IPS-NIHi11 (cell line): ENCODE results near the gene GRM3.
"Not testable (repeated sequence)": the region's sequence is repeated elsewhere in the genome, so short reads cannot be mapped to it uniquely, and the experiment has no call there.

Experiments used
- DNase-seq: peaks from one replicate; pipeline ENCODE4 v3.0.0; 2012; ENCODE audit warnings: mixed read lengths, low spot score

GRM3 gene

DNA sequence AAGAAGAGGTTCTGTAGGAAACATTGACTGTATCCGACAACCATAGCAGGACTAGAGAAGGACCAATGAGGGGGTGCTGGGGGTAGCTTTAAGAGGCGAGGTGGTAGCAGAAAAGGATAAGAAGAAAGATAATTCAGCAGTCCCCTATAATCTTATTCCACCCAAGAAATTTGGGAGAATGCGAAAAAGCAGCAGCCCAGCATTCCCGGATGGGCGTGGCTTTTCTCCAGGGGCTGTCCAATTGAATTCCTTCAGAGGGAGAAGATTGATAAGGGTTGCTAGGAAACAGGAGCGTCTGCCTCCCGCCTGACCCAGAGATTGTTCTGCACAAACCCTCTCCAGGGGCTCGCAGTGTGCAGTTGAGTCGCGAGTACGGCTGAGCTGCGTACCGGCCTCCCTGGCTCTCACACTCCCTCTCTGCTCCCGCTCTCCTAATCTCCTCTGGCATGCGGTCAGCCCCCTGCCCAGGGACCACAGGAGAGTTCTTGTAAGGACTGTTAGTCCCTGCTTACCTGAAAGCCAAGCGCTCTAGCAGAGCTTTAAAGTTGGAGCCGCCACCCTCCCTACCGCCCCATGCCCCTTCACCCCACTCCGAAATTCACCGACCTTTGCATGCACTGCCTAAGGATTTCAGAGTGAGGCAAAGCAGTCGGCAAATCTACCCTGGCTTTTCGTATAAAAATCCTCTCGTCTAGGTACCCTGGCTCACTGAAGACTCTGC is at the start of gene GRM3:
Gene GRM3 (plus strand): TSS at position 349 of the 721 bp plus-strand sequence. CDS start 121,237 bp downstream, outside the sequence.
- peak; percentile 84 for DNase-seq

DNA sequence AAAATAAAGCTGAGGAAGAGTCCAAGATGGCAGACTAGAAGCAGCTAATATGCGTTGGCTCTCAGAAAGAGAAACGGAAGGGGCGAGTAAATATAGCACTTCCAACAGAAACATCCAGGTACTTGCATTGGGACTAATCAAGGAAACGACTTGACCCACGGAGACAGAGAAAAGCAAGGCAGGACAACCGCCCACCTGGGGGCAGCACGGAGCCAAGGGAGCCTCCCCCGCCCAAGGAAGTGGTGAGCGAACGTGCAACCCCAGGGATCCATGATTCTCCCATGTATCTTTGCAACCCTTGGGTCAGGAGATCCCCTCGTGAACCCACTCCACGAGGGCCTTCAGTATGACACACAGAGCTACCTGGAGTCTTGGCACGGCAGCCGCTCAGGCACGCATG is 45.4 kb upstream of the GRM3 start:
- DNase-seq: peak; percentile 54

DNA sequence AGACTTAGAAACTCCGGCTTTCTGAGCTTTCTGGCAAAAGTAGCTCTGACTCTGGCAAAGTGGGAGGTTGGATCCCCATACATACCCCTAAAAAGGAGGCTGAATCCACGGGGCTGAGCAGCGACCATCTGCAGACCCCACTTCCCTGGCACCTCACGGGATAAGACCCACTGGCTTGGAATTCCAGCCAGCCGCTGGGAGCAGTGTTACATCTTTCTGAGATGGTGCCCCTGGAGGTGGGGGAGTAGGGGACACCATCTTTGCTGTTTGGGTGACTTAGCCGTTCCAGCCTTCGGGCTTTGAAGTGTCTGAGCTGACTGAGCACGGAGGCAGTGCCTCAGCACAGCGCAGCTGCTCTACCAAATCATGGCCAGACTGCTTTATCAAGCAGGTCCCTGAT is 45.0 kb upstream of the GRM3 start:
- DNase-seq: no peak

GRCh38 chr7:86600506-86601290 is 43.0 kb upstream of the GRM3 start:
- peak; percentile 17 for DNase-seq

- DNase-seq: not testable (repeated sequence)
These were observed 28.0 kb upstream of the GRM3 start for GRCh38 chr7:86615711-86616110.

DNA sequence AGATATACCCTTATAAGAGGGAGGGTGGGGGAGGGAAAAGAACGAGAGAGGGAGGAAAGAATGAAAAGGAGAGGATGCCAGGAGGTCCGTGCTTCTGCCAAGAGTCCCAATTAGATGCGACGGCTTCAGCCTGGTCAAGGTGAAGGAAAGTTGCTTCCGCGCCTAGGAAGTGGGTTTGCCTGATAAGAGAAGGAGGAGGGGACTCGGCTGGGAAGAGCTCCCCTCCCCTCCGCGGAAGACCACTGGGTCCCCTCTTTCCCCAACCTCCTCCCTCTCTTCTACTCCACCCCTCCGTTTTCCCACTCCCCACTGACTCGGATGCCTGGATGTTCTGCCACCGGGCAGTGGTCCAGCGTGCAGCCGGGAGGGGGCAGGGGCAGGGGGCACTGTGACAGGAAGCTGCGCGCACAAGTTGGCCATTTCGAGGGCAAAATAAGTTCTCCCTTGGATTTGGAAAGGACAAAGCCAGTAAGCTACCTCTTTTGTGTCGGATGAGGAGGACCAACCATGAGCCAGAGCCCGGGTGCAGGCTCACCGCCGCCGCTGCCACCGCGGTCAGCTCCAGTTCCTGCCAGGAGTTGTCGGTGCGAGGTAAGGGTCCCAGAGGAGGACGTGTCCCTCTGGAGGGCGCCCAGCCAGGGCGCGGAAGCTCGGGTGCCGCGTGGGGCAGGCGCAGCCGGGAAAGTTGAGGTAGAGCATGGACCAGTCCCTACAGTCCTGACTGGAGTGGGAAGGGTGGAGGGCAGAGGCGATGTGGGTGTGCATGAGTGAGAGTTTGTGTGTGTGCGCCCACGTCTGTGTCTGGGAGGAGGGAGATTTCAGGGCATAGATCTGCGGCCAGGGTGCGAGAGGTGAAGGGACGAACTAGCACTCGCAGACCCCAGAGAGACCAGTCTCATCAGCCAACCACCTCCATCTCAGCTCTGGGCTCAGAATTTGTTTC is 844 bp downstream of the GRM3 start:
- DNase-seq: peak; percentile 44

DNA sequence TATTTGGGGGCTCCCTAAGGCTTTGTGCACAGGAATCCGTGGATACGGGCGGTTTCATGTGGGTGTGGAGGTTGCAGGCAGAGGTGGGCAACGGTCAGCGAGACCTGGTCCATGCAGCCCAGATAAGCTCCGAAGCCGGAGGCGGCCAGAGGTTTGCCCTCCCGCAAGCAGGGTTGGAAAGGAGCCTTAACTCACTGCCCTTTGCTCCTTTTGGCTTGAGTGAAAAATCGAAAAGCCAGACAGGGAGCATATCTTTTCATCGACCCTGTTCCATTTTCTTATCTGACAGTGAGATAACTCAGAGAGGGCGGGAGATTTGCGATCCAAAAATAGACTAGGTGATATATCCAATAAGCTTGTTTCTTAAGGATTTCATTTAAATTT is 1.5 kb downstream of the GRM3 start:
- DNase-seq: no peak

GRCh38 chr7:86645676-86646276 is 2.1 kb downstream of the GRM3 start:
- no peak for DNase-seq

DNA sequence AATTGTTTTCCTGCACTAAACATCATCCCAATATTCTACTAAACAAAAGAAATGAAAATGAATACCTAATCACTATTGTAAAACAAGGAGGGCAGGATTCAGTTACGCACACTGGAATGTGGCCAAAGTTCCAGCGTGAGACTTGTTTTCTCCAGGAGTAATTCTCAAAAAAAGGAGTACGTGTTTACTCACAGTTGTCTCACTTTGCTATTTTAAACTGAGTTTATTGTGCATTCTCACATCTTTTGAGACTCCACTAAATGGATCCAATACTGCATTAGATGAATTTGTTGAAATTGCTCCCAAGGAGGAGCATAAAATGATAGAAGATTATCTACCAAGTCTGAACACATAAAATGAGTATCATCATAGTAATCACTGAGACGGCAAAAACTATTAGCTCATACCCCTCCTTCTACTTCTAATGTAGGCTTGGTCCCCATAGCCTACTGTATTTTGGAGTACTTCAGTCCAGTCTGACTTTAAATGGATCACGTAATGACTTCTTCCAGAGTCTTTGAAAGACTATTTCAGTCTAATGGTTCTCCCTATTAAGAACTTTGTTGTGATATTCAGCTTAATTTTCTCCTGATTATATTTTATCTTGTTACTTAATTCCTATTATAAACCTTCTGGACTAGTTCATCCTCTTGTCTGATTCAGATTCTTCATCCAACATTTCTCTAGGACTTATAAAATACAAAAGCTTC is 3.8 kb downstream of the GRM3 start:
- no peak for DNase-seq

- DNase-seq: no peak
These were observed 4.5 kb downstream of the GRM3 start for GRCh38 chr7:86648169-86648568.

DNA sequence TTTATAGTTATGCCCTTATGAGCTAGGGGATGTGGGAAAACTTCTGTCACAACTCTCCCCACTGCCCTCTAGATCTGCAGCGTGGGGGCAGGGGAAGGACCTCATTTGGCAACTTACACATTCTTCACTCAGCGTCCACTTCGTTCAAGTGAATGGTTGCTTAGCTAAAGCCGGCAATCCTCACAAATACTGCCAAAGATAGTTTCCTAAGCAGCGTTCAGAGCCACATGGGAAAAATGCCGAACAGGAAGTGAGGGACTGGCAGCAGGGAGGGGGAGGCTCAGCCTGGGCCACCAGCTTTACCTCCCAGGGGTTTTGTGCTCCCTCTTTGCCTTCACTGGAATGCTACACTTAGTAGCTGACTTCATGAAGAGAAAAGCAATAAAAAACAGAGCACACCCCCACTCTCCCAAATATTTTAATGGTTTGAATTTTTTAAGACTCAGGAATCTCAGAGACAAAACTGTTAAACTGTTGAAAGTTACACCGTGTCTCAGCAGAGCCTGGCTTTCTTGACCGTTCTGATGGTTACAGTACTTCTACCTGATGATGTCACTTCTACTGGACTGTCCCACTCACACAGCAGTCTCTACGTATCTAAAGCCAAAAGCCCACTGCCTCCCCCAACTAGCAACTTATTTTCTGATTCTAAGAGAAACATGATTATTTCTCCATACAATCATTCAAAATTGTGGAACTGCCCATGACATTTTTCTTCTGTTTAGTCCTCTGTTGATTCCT is 10.4 kb downstream of the GRM3 start:
- DNase-seq: peak; percentile 14

DNA sequence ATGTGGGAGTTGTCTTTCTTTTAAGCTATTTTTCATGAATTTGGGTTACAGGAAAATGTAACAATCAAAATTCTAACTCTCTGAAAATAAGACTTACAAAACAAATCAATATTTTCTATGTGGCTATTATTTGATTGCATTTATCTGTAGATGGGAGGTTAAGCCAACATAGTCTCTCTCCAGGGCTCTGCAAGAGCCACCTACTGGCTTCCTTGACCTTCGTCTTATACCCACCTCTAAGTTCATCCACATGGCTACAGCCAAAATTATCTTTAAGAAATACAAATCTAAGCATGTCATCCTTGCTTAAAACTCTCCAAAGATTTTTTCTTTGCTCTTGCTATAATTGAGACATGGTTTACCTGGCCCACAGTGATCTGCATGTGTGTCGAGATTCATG is 14.2 kb downstream of the GRM3 start:
- DNase-seq: no peak

DNA sequence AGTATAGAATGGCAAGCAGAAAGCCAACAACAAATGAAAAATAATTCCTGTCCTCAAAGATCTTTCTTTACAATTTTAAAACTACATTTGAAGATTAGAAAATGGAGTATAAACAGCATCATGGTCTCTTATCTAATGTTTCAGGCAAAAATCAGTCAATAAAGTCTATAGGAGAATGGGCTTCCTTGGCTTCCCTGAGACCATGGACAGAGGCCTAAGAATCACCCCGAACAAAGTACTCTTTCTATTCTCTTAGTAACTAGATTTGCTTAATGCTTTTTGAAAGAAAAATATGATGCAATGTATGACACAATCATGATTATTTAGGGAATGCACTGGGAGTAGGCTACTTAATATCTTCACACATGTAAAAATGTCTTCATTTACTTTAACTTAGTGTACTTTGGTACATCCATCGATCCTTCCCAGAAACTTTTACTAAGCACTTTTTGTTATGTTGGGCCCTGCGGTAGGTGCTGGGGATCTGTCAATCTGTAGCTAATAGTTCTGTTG is 17.3 kb downstream of the GRM3 start:
- DNase-seq: no peak

DNA sequence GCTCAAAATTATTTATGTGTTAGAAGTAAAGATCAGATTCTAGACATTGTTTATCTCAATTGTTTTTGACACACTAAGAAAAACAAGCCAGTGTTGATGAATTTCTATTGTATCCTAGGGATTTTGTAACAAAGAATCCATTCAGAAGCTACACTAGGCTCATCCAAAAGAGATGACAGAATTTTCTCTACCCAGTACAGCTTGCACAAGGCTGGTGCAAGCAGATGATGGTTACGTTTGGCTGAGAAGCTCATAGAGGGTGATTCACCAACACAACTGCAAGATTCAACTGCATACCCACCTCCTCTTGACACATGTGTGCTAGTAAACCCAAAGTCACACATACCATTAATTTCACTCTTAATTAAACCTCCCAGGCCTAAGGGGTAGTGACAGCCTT is 20.8 kb downstream of the GRM3 start:
- no peak for DNase-seq

GRCh38 chr7:86664991-86665390 is 21.3 kb downstream of the GRM3 start:
- DNase-seq: no peak

- DNase-seq: no peak
These were observed 22.0 kb downstream of the GRM3 start for GRCh38 chr7:86665669-86666068.

- peak; percentile 19 for DNase-seq
These were observed 24.0 kb downstream of the GRM3 start for GRCh38 chr7:86667732-86668131.

DNA sequence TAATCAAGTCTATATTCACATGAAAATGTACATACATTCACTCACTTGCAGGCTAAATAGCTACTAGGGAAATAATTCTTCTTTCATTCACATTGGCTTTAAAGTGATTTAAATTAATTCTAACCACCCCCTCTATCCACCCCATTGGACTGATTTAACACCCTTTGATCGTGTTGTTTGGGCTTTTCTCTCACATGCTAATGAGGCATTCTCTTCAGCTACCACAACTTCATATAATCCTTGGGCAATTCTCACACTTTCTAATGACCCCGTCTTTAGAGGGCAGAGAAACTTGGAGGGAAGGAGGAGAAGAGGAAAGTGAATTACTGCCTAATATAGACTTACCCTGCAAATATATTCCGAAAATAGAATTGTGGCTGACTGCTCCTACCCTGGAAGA is 24.6 kb downstream of the GRM3 start:
- DNase-seq: no peak

DNA sequence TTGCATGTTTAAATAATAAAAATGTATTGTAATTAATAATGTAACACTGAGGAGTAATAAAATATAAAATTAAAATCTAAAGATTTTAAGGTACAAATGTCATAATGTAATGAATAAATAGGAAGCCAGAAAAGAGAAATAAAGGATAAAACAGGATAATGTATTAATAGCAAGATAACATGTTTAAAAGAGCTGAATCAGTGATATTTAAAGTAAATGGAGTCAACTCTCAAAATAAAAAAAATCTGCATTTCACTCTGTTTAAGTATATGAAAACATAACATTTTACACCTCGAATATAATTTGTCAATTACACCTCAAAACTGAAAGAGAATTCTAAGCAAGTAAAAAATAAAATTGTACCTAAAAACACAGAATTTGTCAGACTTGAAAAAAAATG is 44.1 kb downstream of the GRM3 start:
- DNase-seq: no peak

GRCh38 chr7:86689363-86689762 is 45.7 kb downstream of the GRM3 start:
- DNase-seq: no peak
